ENCODE results near the gene ZNF688. TPM values are rescaled to one million over a fixed set of nuclear protein-coding genes. Genes with fewer than 3 reads are reported as not detected.

The ZNF688 gene
- total and polyA plus RNA-seq, 9 of the 15 experiments (the other 6 are each of a cell fraction or from before 2014, with no cell fraction given): 0.48 to 12.9 (median 4.5) TPM

DNA sequence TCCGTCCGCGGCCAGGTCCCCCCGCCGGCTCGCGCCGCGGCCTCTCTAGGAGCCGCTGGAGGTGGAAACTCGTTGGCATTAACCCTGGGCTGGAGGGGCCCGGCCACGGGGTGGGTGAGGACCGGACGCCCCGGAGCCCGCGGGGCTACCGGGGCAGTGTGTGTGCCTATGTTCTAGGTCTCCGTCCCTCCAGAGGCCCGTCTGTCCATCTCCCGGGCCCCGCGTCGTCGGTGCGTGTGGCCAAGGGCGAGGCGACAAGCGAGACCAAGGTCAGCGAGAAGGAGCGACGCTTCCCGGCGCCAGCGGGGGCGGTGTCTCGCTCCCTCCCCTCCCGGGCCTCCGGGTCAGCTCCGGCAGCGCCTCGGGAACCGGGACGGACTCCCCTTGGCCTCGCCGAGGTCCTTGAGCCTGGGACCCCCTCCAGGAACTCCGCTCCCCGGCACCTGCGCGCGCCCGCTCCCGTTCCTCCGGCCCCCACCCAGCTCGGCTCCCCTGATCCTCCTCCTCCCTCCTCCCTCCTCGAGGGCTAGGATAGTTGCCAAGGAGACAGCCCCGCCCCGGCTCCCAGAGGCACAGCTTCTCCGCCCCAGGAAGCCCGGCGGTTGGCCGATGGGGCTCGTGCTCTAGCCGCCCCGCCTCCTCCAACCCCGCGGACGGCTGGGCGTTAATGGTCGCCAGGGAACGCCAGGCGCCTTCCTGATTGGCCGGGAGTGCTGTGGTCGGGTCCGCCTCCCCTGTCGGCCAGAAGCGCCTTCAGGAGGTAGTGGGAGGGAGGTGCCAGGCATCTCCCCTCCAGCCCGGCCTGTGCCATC, 44.5 kb downstream of the ZNF688 start (continued):
- TF ChIP-seq, protein P1, sequence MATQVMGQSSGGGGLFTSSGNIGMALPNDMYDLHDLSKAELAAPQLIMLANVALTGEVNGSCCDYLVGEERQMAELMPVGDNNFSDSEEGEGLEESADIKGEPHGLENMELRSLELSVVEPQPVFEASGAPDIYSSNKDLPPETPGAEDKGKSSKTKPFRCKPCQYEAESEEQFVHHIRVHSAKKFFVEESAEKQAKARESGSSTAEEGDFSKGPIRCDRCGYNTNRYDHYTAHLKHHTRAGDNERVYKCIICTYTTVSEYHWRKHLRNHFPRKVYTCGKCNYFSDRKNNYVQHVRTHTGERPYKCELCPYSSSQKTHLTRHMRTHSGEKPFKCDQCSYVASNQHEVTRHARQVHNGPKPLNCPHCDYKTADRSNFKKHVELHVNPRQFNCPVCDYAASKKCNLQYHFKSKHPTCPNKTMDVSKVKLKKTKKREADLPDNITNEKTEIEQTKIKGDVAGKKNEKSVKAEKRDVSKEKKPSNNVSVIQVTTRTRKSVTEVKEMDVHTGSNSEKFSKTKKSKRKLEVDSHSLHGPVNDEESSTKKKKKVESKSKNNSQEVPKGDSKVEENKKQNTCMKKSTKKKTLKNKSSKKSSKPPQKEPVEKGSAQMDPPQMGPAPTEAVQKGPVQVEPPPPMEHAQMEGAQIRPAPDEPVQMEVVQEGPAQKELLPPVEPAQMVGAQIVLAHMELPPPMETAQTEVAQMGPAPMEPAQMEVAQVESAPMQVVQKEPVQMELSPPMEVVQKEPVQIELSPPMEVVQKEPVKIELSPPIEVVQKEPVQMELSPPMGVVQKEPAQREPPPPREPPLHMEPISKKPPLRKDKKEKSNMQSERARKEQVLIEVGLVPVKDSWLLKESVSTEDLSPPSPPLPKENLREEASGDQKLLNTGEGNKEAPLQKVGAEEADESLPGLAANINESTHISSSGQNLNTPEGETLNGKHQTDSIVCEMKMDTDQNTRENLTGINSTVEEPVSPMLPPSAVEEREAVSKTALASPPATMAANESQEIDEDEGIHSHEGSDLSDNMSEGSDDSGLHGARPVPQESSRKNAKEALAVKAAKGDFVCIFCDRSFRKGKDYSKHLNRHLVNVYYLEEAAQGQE (IDR thresholded peaks at IDR 0.05; ENCODE audit: borderline replicate concordance): peak; percentile 5; the same call in 1 of the 2 replicates
- TF ChIP-seq, protein P1 (CRISPR knock-in tag; IDR thresholded peaks at IDR 0.05; ENCODE audit: low read depth): peak; percentile 83
- TF ChIP-seq CHD2 (IDR thresholded peaks at IDR 0.05; ENCODE audit: low read depth, low read length): no peak
- 0 out of 2 replicates have a peak, but pooled peaks have one; percentile 17 for TF ChIP-seq LEF1 (IDR thresholded peaks at IDR 0.05)
- TF ChIP-seq, protein P2, sequence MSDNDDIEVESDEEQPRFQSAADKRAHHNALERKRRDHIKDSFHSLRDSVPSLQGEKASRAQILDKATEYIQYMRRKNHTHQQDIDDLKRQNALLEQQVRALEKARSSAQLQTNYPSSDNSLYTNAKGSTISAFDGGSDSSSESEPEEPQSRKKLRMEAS (CRISPR knock-in tag; IDR thresholded peaks at IDR 0.05): peak; percentile 60
- TF ChIP-seq, protein P3, sequence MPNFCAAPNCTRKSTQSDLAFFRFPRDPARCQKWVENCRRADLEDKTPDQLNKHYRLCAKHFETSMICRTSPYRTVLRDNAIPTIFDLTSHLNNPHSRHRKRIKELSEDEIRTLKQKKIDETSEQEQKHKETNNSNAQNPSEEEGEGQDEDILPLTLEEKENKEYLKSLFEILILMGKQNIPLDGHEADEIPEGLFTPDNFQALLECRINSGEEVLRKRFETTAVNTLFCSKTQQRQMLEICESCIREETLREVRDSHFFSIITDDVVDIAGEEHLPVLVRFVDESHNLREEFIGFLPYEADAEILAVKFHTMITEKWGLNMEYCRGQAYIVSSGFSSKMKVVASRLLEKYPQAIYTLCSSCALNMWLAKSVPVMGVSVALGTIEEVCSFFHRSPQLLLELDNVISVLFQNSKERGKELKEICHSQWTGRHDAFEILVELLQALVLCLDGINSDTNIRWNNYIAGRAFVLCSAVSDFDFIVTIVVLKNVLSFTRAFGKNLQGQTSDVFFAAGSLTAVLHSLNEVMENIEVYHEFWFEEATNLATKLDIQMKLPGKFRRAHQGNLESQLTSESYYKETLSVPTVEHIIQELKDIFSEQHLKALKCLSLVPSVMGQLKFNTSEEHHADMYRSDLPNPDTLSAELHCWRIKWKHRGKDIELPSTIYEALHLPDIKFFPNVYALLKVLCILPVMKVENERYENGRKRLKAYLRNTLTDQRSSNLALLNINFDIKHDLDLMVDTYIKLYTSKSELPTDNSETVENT (CRISPR knock-in tag; IDR thresholded peaks at IDR 0.05): peak; percentile 99
- no peak; the same call in 1 of the 2 replicates for TF ChIP-seq LARP7 (IDR thresholded peaks at IDR 0.05)
- peak; percentile 76; the same call in 1 of the 2 replicates for TF ChIP-seq FOXP1 (CRISPR knock-in tag; IDR thresholded peaks at IDR 0.05)
- TF ChIP-seq MAZ (CRISPR knock-in tag; conservative IDR thresholded peaks at IDR 0.05 in 1 of 2, IDR thresholded peaks at IDR 0.05 in 1 of 2): peak; percentile 98 to 100
- no peak for TF ChIP-seq HMG20B (CRISPR knock-in tag; IDR thresholded peaks at IDR 0.05)
- no peak for TF ChIP-seq ZNF23 (CRISPR knock-in tag; IDR thresholded peaks at IDR 0.05)
